GM23338 (cell line): ENCODE data around the gene CFAP44. TPM values are rescaled to one million over a fixed set of nuclear protein-coding genes. Genes with fewer than 3 reads are reported as not detected.

Source experiments
- ATAC-seq: fragments of 200-7000 bp; cut with Tn5 transposase; 3 replicates; pipeline ENCODE4 v1.9.1; 2020
- DNase-seq: peaks from one replicate; pipeline ENCODE4 v3.0.0-alpha.2; 2015; ENCODE audit warnings: low spot score
- H2AFZ ChIP-seq: fragments of 200-600 bp; sonication (generic); 2 replicates; pipeline ENCODE4 v1.8.0; 2016; ENCODE audit warnings: antibody characterized with exemption, mild to moderate bottlenecking, moderate library complexity
- H3F3A ChIP-seq: fragments of 200-600 bp; sonication (generic); replicated peaks from 2 replicates; pipeline ENCODE4 v1.8.0; 2017; ENCODE audit warnings: antibody characterized with exemption, mixed run types, low read depth
- H3K27ac ChIP-seq: fragments of 200-600 bp; sonication (generic); 2 replicates; pipeline ENCODE4 v1.6.1; 2016; ENCODE audit warnings: low read depth
- H3K27me3 ChIP-seq: fragments of 200-600 bp; sonication (generic); 2 replicates; pipeline ENCODE4 v1.8.0; 2016; ENCODE audit warnings: mild to moderate bottlenecking, mixed run types, moderate library complexity; ENCODE audit not compliant: insufficient read depth
- H3K36me3 ChIP-seq: fragments of 200-600 bp; sonication (generic); 2 replicates; pipeline ENCODE4 v1.8.0; 2016; ENCODE audit warnings: mild to moderate bottlenecking; ENCODE audit not compliant: insufficient read depth
- H3K4me1 ChIP-seq: fragments of 200-600 bp; sonication (generic); 2 replicates; pipeline ENCODE4 v1.8.0; 2016; ENCODE audit warnings: mild to moderate bottlenecking, moderate library complexity; ENCODE audit not compliant: insufficient read depth
- H3K4me2 ChIP-seq: fragments of 200-600 bp; sonication (generic); 2 replicates; pipeline ENCODE4 v1.7.1; 2017; ENCODE audit warnings: mixed run types
- H3K4me3 ChIP-seq: fragments of 200-600 bp; sonication (generic); 2 replicates; pipeline ENCODE4 v1.6.1; 2016; ENCODE audit warnings: mixed run types
- H3K79me2 ChIP-seq: fragments of 200-600 bp; sonication (generic); replicated peaks from 2 replicates; pipeline ENCODE4 v1.8.0; 2017; ENCODE audit warnings: mild to moderate bottlenecking; ENCODE audit not compliant: insufficient read depth
- H3K9me2 ChIP-seq: fragments of 200-600 bp; sonication (generic); 2 replicates; pipeline ENCODE4 v1.8.0; 2017; ENCODE audit not compliant: insufficient read depth
- H4K20me1 ChIP-seq: fragments of 200-600 bp; sonication (generic); replicated peaks from 2 replicates; pipeline ENCODE4 v1.8.0; 2017; ENCODE audit warnings: mild to moderate bottlenecking; ENCODE audit not compliant: insufficient read depth
- H3K27ac Mint-ChIP-seq: 2 replicates; pipeline ENCODE4 v1.8.0; 2020; ENCODE audit warnings: inconsistent platforms, mild to moderate bottlenecking, moderate library complexity, mixed read lengths
- H3K27me3 Mint-ChIP-seq: 3 replicates; pipeline ENCODE4 v1.8.0; 2022; ENCODE audit warnings: low read depth, mild to moderate bottlenecking, moderate library complexity, mixed read lengths, inconsistent platforms; ENCODE audit not compliant: insufficient read depth, poor library complexity
- H3K36me3 Mint-ChIP-seq: 3 replicates; pipeline ENCODE4 v1.8.0; 2021; ENCODE audit warnings: low read depth, mild to moderate bottlenecking, inconsistent platforms, moderate library complexity, mixed read lengths
- H3K4me1 Mint-ChIP-seq: 3 replicates; pipeline ENCODE4 v1.8.0; 2020; ENCODE audit warnings: mild to moderate bottlenecking, inconsistent platforms, mixed read lengths
- H3K4me3 Mint-ChIP-seq: 3 replicates; pipeline ENCODE4 v1.8.0; 2021; ENCODE audit warnings: moderate library complexity, mild to moderate bottlenecking, inconsistent platforms, mixed read lengths
- H3K9me3 Mint-ChIP-seq: 3 replicates; pipeline ENCODE4 v1.8.0; 2020; ENCODE audit warnings: moderate library complexity, mild to moderate bottlenecking, inconsistent platforms, mixed read lengths
- EZH2 ChIP-seq: fragments of 200-600 bp; sonication (generic); IDR thresholded peaks from one replicate; pipeline ENCODE4 v1.8.0; 2017; ENCODE audit warnings: antibody characterized with exemption, mild to moderate bottlenecking, low read depth; ENCODE audit not compliant: unreplicated experiment
- EZH2phosphoT487 ChIP-seq: fragments of 200-600 bp; sonication (generic); IDR thresholded peaks from one replicate; pipeline ENCODE4 v1.8.1; 2018; ENCODE audit warnings: antibody characterized with exemption; ENCODE audit not compliant: unreplicated experiment
- JUNB ChIP-seq: IDR thresholded peaks from one replicate; pipeline ENCODE4 v1.6.1; 2016; ENCODE audit warnings: antibody characterized with exemption; ENCODE audit not compliant: unreplicated experiment
- NANOG ChIP-seq: IDR thresholded peaks from 2 replicates; pipeline ENCODE4 v1.6.1; 2016; ENCODE audit warnings: antibody characterized with exemption, borderline replicate concordance
- POLR2AphosphoS5 ChIP-seq: IDR thresholded peaks from 2 replicates; pipeline ENCODE4 v1.6.1; 2016; ENCODE audit warnings: antibody characterized with exemption, low read depth
- STAT1 ChIP-seq: IDR thresholded peaks from one replicate; pipeline ENCODE4 v1.6.1; 2016; ENCODE audit warnings: antibody characterized with exemption; ENCODE audit not compliant: unreplicated experiment
- ZNF331 ChIP-seq: fragments of 250-450 bp; sonication (Bioruptor Pico); IDR thresholded peaks from 2 replicates; pipeline ENCODE4 v1.5.0; 2020; ENCODE audit warnings: low read depth, mild to moderate bottlenecking, moderate library complexity
- long read RNA-seq: library from polyadenylated mRNA; unstranded; transcript quantifications from one replicate; pipeline ENCODE4 v2.0.0, GENCODE V29; 2020; ENCODE audit not compliant: unreplicated experiment
- polyA plus RNA-seq: library from polyadenylated mRNA; unstranded; fragments of >200 nt; fragmentation: Nextera tagmentation; extraction: Ambion mirVana; gene quantifications from 2 replicates; pipeline ENCODE4 v1.2.1, GENCODE V29; 2016
- total RNA-seq: library from RNA; depleted of rRNA; stranded (reverse); fragments of >200 nt; shearing (Covaris generic); gene quantifications from 2 replicates; pipeline ENCODE4 v1.2.3, GENCODE V29; 2014; rRNA removed
- TF ChIP-seq, protein P1 (sequence below): IDR thresholded peaks from one replicate; pipeline ENCODE4 v1.6.1; 2018; ENCODE audit warnings: antibody characterized with exemption; ENCODE audit not compliant: unreplicated experiment

Gene CFAP44, protein sequence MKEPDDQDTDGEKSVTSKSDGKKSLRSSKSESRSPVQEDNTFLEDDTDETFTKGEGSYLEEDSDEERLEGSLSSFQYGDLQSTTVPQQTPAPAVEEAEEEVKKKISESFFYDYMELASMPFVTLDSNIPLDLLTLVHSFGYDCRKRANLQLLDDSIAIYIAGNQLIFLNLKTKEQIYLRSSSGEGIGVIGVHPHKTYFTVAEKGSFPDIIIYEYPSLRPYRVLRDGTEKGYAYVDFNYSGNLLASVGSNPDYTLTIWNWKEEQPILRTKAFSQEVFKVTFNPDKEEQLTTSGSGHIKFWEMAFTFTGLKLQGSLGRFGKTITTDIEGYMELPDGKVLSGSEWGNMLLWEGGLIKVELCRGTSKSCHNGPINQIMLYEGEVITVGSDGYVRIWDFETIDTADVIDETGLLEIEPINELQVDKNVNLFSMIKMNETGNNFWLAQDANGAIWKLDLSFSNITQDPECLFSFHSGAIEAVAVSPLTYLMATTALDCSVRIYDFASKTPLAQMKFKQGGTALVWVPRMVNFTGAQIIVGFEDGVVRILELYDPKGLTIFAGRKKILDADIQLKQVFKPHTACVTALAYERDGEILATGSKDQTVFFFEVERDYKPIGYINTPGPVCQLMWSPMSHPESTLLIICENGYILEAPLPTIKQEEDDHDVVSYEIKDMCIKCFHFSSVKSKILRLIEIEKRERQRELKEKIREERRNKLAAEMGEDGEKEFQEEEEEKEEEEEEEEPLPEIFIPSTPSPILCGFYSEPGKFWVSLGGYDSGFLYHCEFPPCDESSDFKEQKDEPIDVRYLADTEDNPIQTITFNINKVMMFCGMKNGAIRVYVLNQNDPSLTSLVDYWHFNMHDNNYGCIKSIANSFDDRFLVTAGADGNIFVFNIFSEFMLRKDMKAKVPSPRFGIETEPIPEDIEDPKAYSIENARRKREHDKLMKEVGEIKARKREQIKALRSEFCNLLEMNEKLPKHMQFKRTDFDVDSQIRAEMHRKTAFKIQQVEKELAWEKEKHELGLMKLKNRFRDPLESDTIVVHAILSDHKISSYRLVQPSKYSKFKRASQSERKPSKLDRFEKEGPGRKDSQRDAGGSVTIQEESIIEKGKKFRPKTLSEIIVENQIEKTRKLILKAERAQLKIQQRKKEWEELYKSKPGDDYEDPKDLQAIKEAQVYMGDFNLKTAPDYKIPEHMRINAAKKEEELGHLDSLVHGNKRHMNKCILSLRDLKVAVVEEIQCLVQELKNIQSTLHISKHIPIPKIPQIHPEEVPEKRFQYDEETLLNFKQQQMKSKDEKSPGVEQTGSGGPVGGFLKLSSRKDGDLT (N-terminal part only)
- total RNA-seq: 0.73 and 1.0 TPM in 2 replicates
- 0.26 and 0.39 TPM in 2 replicates for polyA plus RNA-seq
- long read RNA-seq: 0 reads

DNA sequence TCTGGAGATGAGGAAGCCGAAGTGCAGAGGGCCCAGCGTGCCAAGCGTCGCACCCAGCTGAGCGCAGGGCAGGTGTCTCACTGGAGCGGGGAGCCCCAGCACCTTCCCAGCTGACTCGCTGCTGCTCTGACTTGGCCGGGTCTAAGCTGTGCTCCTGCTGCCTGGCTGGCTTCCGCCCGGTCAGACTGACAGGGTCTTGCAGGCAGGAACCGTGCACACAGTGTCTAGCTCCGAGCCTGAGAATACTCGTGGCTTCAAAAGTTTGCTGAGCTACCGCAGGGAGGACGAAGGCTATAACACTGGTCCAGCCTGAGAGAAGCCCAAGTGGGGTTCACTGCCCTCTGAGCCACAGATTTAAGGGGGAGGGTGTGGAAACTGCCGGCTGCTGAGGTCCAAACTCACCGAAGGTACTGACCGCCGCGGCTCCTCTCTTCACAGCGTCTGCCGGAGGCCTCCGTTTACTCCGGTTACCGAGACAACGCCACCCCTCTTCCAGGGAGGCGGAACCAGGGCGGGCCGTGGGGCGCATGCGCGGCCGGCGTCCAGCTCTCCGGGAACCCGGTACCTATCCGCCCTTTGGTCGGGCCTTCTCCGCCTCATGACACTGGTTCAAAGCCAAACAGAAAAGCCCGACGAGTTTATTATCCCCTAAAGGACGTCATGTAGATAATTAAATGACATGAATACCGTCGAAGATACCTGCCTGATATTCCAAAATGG, at the start of gene CFAP44:
Gene CFAP44, minus strand, starts transcription at position 443 of the 720 bp plus-strand sequence. CDS start 7,829 bp downstream, outside the sequence.
- H3K4me1 Mint-ChIP-seq: no peaks in the 10 kb centered on the region
- H3K4me1 ChIP-seq: no peaks in the 10 kb centered on the region; the same call in 1 of the 2 replicates
- H3K79me2 ChIP-seq: no peaks in the 10 kb centered on the region
- no peaks in the 10 kb centered on the region for H3K27me3 ChIP-seq
- H4K20me1 ChIP-seq: no peaks in the 10 kb centered on the region
- H2AFZ ChIP-seq: peak within 1 kb of the TSS; percentile 97
- H3K4me3 ChIP-seq: peak within 1 kb of the TSS; percentile 57
- no peaks in the 10 kb centered on the region for H3K36me3 ChIP-seq
- TF ChIP-seq STAT1 (no peak), POLR2AphosphoS5 (peak; percentile 47), EZH2phosphoT487 (no peak), NANOG (no peak), JUNB (no peak), ZNF331 (CRISPR knock-in tag) (no peak), EZH2 (no peak)
- TF ChIP-seq, protein P1, sequence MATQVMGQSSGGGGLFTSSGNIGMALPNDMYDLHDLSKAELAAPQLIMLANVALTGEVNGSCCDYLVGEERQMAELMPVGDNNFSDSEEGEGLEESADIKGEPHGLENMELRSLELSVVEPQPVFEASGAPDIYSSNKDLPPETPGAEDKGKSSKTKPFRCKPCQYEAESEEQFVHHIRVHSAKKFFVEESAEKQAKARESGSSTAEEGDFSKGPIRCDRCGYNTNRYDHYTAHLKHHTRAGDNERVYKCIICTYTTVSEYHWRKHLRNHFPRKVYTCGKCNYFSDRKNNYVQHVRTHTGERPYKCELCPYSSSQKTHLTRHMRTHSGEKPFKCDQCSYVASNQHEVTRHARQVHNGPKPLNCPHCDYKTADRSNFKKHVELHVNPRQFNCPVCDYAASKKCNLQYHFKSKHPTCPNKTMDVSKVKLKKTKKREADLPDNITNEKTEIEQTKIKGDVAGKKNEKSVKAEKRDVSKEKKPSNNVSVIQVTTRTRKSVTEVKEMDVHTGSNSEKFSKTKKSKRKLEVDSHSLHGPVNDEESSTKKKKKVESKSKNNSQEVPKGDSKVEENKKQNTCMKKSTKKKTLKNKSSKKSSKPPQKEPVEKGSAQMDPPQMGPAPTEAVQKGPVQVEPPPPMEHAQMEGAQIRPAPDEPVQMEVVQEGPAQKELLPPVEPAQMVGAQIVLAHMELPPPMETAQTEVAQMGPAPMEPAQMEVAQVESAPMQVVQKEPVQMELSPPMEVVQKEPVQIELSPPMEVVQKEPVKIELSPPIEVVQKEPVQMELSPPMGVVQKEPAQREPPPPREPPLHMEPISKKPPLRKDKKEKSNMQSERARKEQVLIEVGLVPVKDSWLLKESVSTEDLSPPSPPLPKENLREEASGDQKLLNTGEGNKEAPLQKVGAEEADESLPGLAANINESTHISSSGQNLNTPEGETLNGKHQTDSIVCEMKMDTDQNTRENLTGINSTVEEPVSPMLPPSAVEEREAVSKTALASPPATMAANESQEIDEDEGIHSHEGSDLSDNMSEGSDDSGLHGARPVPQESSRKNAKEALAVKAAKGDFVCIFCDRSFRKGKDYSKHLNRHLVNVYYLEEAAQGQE: no peak
- H3K4me3 Mint-ChIP-seq: peak within 1 kb of the TSS; percentile 75
- peak within 1 kb of the TSS; percentile 86 for H3K4me2 ChIP-seq
- H3K9me2 ChIP-seq: no peaks in the 10 kb centered on the region
- ATAC-seq (peak; percentile 98), DNase-seq (peak; percentile 95)
- H3K9me3 Mint-ChIP-seq: no peaks in the 10 kb centered on the region
- no peaks in the 10 kb centered on the region for H3F3A ChIP-seq
- H3K27ac Mint-ChIP-seq: no peak within 1 kb of the TSS
- H3K27me3 Mint-ChIP-seq: peaks cover 2% of the 10 kb centered on the region
- no peaks in the 10 kb centered on the region for H3K36me3 Mint-ChIP-seq
- no peak within 1 kb of the TSS for H3K27ac ChIP-seq
